HL-60 (cell line): ENCODE results near the gene SDF2L1.

Experiments
- DNase-seq, 2 experiments: peaks; one replicate each; pipeline ENCODE4 v3.0.0-alpha.2; 2010 to 2020; ENCODE audit warnings: low read depth in 1 of 2, low spot score in 1 of 2
- H3K27ac ChIP-seq: fragments of 250-450 bp; sonication (Bioruptor Pico); replicated peaks from 2 replicates; pipeline ENCODE4 v1.5.1; 2020; ENCODE audit warnings: mild to moderate bottlenecking, moderate library complexity
- H3K27me3 ChIP-seq: fragments of 250-450 bp; sonication (Bioruptor Pico); 2 replicates; pipeline ENCODE4 v1.5.1; 2021; ENCODE audit warnings: mild to moderate bottlenecking, moderate library complexity; ENCODE audit not compliant: insufficient read depth, poor library complexity, severe bottlenecking
- H3K4me3 ChIP-seq: replicated peaks from 2 replicates; pipeline ENCODE4 v1.5.1; 2011; ENCODE audit warnings: mild to moderate bottlenecking, control low read depth, low read length; ENCODE audit not compliant: insufficient read depth
- GABPA ChIP-seq: IDR thresholded peaks from 2 replicates; pipeline ENCODE4 v1.6.1; 2012; ENCODE audit warnings: low read depth
- POLR2AphosphoS5 ChIP-seq: IDR thresholded peaks from 2 replicates; pipeline ENCODE4 v1.6.1; 2012; ENCODE audit warnings: low read depth
- SPI1 ChIP-seq: IDR thresholded peaks from 2 replicates; pipeline ENCODE4 v1.6.1; 2012; ENCODE audit warnings: low read depth, mild to moderate bottlenecking, borderline replicate concordance
- TF ChIP-seq, protein P1 (sequence below): IDR thresholded peaks from 2 replicates; pipeline ENCODE4 v1.6.1; 2012; ENCODE audit warnings: low read depth; ENCODE audit not compliant: insufficient replicate concordance
- TF ChIP-seq, protein P2 (sequence below): IDR thresholded peaks from one replicate; pipeline ENCODE4 v1.5.1; 2011; ENCODE audit warnings: low read length, control low read depth, inconsistent platforms; ENCODE audit not compliant: insufficient read depth

Gene SDF2L1

DNA sequence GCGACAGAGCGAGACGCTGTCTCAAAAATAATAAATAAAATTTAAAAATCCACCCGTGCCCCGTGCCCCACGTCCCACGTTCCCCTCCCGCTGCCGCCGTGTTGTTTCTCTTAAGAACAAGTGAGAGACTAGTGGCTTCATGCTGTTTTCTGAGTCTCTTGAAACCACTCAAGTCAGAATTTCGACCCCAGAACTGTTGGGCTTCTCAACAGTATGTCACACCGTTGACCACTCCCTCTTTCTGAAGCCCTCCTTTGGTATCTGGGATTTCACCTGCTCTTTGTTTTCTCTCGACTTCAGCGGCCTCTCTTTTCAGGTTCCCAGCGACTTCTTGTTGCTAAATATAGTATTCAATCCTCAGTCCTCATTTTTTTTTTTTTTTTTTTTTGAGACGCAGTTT is 24.7 kb downstream of the SDF2L1 start:
- TF ChIP-seq SPI1 (no peak), GABPA (no peak), POLR2AphosphoS5 (no peak)
- TF ChIP-seq, protein P1, sequence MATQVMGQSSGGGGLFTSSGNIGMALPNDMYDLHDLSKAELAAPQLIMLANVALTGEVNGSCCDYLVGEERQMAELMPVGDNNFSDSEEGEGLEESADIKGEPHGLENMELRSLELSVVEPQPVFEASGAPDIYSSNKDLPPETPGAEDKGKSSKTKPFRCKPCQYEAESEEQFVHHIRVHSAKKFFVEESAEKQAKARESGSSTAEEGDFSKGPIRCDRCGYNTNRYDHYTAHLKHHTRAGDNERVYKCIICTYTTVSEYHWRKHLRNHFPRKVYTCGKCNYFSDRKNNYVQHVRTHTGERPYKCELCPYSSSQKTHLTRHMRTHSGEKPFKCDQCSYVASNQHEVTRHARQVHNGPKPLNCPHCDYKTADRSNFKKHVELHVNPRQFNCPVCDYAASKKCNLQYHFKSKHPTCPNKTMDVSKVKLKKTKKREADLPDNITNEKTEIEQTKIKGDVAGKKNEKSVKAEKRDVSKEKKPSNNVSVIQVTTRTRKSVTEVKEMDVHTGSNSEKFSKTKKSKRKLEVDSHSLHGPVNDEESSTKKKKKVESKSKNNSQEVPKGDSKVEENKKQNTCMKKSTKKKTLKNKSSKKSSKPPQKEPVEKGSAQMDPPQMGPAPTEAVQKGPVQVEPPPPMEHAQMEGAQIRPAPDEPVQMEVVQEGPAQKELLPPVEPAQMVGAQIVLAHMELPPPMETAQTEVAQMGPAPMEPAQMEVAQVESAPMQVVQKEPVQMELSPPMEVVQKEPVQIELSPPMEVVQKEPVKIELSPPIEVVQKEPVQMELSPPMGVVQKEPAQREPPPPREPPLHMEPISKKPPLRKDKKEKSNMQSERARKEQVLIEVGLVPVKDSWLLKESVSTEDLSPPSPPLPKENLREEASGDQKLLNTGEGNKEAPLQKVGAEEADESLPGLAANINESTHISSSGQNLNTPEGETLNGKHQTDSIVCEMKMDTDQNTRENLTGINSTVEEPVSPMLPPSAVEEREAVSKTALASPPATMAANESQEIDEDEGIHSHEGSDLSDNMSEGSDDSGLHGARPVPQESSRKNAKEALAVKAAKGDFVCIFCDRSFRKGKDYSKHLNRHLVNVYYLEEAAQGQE, result no peak
- TF ChIP-seq, protein P2, sequence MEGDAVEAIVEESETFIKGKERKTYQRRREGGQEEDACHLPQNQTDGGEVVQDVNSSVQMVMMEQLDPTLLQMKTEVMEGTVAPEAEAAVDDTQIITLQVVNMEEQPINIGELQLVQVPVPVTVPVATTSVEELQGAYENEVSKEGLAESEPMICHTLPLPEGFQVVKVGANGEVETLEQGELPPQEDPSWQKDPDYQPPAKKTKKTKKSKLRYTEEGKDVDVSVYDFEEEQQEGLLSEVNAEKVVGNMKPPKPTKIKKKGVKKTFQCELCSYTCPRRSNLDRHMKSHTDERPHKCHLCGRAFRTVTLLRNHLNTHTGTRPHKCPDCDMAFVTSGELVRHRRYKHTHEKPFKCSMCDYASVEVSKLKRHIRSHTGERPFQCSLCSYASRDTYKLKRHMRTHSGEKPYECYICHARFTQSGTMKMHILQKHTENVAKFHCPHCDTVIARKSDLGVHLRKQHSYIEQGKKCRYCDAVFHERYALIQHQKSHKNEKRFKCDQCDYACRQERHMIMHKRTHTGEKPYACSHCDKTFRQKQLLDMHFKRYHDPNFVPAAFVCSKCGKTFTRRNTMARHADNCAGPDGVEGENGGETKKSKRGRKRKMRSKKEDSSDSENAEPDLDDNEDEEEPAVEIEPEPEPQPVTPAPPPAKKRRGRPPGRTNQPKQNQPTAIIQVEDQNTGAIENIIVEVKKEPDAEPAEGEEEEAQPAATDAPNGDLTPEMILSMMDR, result no peak
- peak overlapping the region; percentile 90; the same call in 1 of the 2 replicates for H3K27ac ChIP-seq
- no peaks in the 10 kb centered on the region for H3K27me3 ChIP-seq
- peak overlapping the region; percentile 90 for H3K4me3 ChIP-seq
- DNase-seq, result no peak

DNA sequence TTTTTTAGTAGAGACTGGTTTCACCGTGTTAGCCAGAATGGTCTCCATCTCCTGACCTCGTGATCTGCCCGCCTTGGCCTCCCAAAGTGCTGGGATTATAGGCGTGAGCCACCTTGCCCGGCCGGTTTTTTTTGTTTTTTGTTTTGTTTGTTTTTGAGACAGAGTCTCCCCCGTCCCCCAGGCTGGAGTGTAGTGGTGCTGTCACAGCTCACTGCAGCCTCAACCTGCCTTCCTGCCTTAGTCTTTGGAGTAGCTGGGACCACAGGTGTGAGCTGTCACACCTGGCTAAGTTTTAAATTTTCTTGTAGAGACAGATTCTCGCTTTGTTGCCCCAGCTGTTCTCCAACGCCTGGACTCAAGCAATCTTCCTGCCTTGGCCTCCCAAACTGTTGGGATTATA is 26.9 kb downstream of the SDF2L1 start:
- TF ChIP-seq GABPA (no peak), SPI1 (no peak), POLR2AphosphoS5 (no peak)
- TF ChIP-seq, protein P1, result no peak
- TF ChIP-seq, protein P2, result no peak
- no peak for DNase-seq
- H3K27ac ChIP-seq, result no peak overlapping the region
- H3K27me3 ChIP-seq, result no peaks in the 10 kb centered on the region
- H3K4me3 ChIP-seq, result no peak overlapping the region

GRCh38 chr22:21672107-21672629 is 30.1 kb downstream of the SDF2L1 start:
- TF ChIP-seq POLR2AphosphoS5, result no peak
- peak; percentile 70 for TF ChIP-seq SPI1
- Histone ChIP-seq H3K27ac (peak overlapping the region; percentile 26), H3K4me3 (no peak overlapping the region), H3K27me3 (no peaks in the 10 kb centered on the region)
- peak in 1 of 2 experiments; percentile 19 for DNase-seq

DNA sequence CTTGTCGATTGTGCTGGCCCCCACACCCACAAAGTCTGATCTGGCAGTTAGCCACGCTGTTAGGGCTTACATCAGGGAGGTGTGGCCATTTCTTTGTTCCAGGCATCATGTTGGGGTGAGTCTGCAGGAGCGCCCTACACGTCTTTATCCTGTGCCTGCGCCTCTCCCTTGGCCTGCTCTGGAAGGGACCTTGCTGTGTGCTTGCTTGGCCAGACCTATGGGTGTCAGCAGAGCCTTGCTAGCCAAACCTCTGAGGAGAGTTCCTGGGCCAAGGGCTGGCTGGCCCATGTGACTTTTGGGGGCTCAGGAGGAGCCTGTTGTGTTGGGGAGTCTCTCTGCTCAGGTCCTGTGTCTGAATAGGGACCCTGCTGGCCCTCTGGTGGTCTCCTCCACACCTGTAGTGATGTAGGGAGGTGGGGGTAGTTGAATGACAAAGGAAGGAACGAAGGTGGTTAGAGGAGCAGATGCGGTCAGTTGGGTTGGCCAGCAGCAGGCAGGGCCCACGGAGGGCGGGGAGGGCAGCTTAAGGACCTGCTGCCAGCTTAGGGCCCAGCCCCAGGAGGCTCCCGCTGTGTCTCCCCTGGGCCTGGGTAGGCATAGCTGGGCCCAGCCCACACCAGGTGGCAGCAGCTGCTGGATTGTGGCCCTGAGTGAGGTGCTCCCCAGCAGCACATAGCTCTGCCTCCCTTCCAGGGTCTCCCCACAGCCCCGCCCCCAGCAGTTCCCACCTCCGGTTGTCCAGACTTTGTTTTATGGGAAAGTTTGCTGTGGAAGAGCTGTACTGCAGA is 31.6 kb downstream of the SDF2L1 start:
- DNase-seq, result no peak
- Histone ChIP-seq H3K27me3 (no peaks in the 10 kb centered on the region), H3K4me3 (no peak overlapping the region), H3K27ac (no peak overlapping the region)
- TF ChIP-seq POLR2AphosphoS5 (no peak), GABPA (no peak), SPI1 (no peak)
- TF ChIP-seq, protein P1, result no peak
- TF ChIP-seq, protein P2, result no peak
